WI38 (cell line): ENCODE data around the gene YIF1B.

Experiments used
- H3K4me3 ChIP-seq: 2 replicates; pipeline ENCODE4 v1.5.1; 2011; ENCODE audit warnings: low read depth, mild to moderate bottlenecking, control low read depth, low read length
- TF ChIP-seq, protein P1 (sequence below): IDR thresholded peaks from 2 replicates; pipeline ENCODE4 v1.5.1; 2012; ENCODE audit warnings: low read depth, mild to moderate bottlenecking, control low read depth, low read length

Gene YIF1B, protein sequence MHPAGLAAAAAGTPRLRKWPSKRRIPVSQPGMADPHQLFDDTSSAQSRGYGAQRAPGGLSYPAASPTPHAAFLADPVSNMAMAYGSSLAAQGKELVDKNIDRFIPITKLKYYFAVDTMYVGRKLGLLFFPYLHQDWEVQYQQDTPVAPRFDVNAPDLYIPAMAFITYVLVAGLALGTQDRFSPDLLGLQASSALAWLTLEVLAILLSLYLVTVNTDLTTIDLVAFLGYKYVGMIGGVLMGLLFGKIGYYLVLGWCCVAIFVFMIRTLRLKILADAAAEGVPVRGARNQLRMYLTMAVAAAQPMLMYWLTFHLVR

DNA sequence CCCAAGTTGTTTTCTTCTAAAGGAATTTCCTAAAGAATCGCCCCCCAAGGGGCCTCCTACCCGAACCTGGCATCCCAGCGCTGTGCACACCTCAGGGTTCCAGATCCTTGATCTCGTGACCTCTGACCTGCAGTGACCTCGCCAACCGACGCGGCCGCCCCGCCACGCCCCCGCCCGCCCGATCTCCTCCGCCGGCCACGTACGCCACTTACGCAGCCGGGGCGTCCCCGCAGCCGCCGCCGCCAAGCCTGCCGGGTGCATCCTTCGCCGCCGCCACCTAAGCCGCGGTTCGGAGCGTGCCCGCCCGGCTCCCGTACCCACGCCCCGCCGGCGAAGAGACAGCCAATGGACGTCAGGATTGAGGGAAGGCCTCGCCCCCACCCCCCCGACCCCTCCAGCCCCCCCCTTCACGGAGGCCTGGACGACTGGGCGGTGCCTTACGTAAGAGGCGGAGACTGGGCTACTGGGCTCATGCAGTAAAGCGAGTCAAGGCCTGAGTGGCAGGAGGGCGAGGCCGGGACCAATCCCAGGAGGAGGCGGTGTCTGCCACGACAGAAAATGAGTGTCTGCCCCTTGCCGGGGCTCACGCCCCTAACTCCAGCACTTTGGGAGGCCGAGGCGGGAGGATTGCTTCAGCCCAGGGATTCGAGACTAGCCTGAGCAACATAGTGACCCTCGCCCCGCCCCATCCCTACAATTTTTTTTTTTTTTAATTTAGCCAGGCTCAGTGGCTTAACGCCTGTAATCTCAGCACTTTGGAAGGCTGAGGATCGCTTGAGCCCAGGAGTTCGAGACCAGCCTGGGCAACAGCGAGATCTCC is at the start of gene YIF1B:
Gene YIF1B (minus strand): TSS at position 291 of the 820 bp plus-strand sequence. CDS start 30 bp downstream, at position 261.
- TF ChIP-seq, protein P1, sequence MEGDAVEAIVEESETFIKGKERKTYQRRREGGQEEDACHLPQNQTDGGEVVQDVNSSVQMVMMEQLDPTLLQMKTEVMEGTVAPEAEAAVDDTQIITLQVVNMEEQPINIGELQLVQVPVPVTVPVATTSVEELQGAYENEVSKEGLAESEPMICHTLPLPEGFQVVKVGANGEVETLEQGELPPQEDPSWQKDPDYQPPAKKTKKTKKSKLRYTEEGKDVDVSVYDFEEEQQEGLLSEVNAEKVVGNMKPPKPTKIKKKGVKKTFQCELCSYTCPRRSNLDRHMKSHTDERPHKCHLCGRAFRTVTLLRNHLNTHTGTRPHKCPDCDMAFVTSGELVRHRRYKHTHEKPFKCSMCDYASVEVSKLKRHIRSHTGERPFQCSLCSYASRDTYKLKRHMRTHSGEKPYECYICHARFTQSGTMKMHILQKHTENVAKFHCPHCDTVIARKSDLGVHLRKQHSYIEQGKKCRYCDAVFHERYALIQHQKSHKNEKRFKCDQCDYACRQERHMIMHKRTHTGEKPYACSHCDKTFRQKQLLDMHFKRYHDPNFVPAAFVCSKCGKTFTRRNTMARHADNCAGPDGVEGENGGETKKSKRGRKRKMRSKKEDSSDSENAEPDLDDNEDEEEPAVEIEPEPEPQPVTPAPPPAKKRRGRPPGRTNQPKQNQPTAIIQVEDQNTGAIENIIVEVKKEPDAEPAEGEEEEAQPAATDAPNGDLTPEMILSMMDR = no peak
- H3K4me3 ChIP-seq = peak within 1 kb of the TSS; percentile 86

DNA sequence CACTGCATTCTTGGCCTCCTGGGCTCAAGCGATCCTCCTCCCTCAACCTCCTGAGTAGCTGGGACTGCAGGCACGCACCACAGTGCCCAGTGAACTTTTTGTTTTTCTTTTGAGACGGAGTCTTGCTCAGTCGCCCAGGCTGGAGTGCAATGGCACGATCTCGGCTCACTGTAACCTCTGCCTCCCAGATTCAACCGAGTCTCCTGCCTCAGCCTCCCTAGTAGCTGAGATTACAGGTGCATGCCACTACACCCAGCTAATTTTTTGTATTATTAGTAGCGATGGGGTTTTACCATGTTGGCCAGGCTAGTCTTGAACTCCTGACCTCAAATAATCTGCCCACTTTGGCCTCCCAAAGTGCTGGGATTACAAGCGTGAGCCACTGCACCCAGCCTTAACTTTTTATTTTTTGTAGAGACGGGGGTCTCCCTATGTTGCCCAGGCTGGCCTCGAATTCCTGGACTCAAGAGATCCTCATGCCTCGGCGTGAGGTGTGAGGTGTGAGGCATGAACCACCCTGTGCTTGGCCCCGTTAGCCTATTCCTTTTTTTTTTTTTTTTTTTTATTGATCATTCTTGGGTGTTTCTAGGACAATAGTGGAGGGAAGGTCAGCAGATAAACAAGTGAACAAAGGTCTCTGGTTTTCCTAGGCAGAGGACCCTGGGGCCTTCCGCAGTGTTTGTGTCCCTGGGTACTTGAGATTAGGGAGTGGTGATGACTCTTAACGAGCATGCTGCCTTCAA is 47.4 kb upstream of the YIF1B start:
- peak overlapping the region; percentile 63 for H3K4me3 ChIP-seq

- H3K4me3 ChIP-seq = peak overlapping the region; percentile 63
- TF ChIP-seq, protein P1 = no peak
Observed at GRCh38 chr19:38362076-38362945, 46.6 kb upstream of the YIF1B start.

DNA sequence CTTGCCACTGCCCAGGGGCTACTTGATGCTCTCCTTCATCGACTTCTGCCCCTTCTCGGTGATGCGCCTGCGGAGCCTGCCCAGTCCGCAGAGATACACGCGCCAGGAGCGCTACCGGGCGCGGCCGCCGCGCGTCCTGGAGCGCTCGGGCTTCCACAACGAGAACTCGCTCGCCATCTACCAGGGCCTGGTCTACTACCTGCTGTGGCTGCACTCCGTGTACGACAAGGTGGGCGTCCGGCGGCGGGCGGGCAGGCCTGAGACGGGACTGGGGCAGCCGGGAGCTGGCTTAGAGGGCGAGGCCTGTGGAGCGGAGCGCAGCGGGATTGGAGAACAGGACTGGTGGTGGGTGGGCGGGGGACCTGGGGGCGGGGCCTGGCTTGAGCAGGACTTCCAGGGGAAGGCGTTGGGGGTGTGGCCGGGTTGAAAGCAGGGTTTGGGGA is 45.9 kb upstream of the YIF1B start:
- TF ChIP-seq, protein P1 = no peak
- peak overlapping the region; percentile 63 for H3K4me3 ChIP-seq

- TF ChIP-seq, protein P1 = no peak
- H3K4me3 ChIP-seq = peak overlapping the region; percentile 63
Observed at GRCh38 chr19:38360839-38361631, 45.3 kb upstream of the YIF1B start.

GRCh38 chr19:38360351-38360750 is 44.6 kb upstream of the YIF1B start:
- TF ChIP-seq, protein P1 = no peak
- no peak overlapping the region for H3K4me3 ChIP-seq
